Sigmoid colon (tissue), 7 donors: ENCODE results near the gene FSD2. TPM values are rescaled to one million over a fixed set of nuclear protein-coding genes. Genes with fewer than 3 reads are reported as not detected.
"Not testable (repeated sequence)": the region's sequence is repeated elsewhere in the genome, so short reads cannot be mapped to it uniquely, and the experiment has no call there.

Source experiments
- DNase-seq: peaks from one replicate; pipeline ENCODE4 v3.0.0-alpha.2; 2019
- H3K27ac ChIP-seq, 4 donors: fragments of 200-600 bp; sonication (generic); one replicate each; pipeline ENCODE4 v1.5.1; 2016 to 2019; ENCODE audit warnings: mild to moderate bottlenecking in 1 of 4
- H3K27me3 ChIP-seq, 3 donors: fragments of 200-600 bp; sonication (generic); one replicate each; pipeline ENCODE4 v1.5.1; 2019; ENCODE audit warnings: mild to moderate bottlenecking in 1 of 3
- H3K36me3 ChIP-seq, 4 donors: fragments of 200-600 bp; sonication (generic); one replicate each; pipeline ENCODE4 v1.5.1; 2016 to 2019
- H3K4me1 ChIP-seq, 4 donors: fragments of 200-600 bp; sonication (generic); one replicate each; pipeline ENCODE4 v1.5.1; 2017 to 2019
- H3K4me3 ChIP-seq, 4 donors: fragments of 200-600 bp; sonication (generic); one replicate each; pipeline ENCODE4 v1.5.1; 2017 to 2019; ENCODE audit warnings: mild to moderate bottlenecking in 2 of 4, moderate library complexity in 1 of 4
- H3K9me3 ChIP-seq, 4 donors: fragments of 200-600 bp in 3 of 4; sonication (generic) in 3 of 4; one replicate each; pipeline versions ENCODE4 v1.5.1 to v1.6.1; 2013 to 2019
- EP300 ChIP-seq, 4 donors: sonication (generic); formaldehyde crosslinking; IDR thresholded peaks; one replicate each; pipeline ENCODE4 v1.6.1; 2017; ENCODE audit warnings: antibody characterized with exemption in 4 of 4
- POLR2A ChIP-seq, 2 donors: fragments of 450-650 bp; IDR thresholded peaks; one replicate each; pipeline ENCODE4 v1.6.1; 2016; ENCODE audit warnings: antibody characterized with exemption in 2 of 2, mild to moderate bottlenecking in 2 of 2, moderate library complexity in 2 of 2
- POLR2AphosphoS5 ChIP-seq, 4 donors: sonication (generic); formaldehyde crosslinking; IDR thresholded peaks; one replicate each; pipeline ENCODE4 v1.6.1; 2017; ENCODE audit warnings: antibody characterized with exemption in 4 of 4
- whole genome bisulfite sequencing, 2 donors: extraction: QIAGEN DNeasy Blood & Tissue Kit; methylation state at CpG; one replicate each; pipeline ENCODE4 v1.1.7; 2013; 5-methylcytosine and 5-hydroxymethylcytosine counted together
- intact Hi-C: fragments of 100-400 bp; cut with DNase I; formaldehyde crosslinking; loops from one replicate; pipeline ENCODE4 v1.15.1; 2023
- polyA plus RNA-seq, 3 donors: library from polyadenylated mRNA; stranded (reverse); fragments of 200-250 nt; gene quantifications; one replicate each; pipeline ENCODE4 v1.2.3, GENCODE V29; 2013
- total RNA-seq, 4 donors: library from RNA; depleted of rRNA; stranded (reverse); fragments of >200 nt; gene quantifications; one replicate each; pipeline ENCODE4 v1.1.0, GENCODE V29; 2016
- TF ChIP-seq, protein P1 (sequence below), 4 experiments: fragments of 450-650 bp in 3 of 4; fragments of 200-600 bp in 1 of 4; IDR thresholded peaks; one replicate each; pipeline ENCODE4 v1.5.1; 2016 to 2019; ENCODE audit warnings: antibody characterized with exemption in 4 of 4, mild to moderate bottlenecking in 3 of 4, moderate library complexity in 2 of 4
- donor health status: healthy with polysubstance abuse.
- donor health status: Bipolar disorder and iron deficiency.
- donor health status: healthy.

FSD2 gene
- total and polyA plus RNA-seq, 7 donors, result not detected

DNA sequence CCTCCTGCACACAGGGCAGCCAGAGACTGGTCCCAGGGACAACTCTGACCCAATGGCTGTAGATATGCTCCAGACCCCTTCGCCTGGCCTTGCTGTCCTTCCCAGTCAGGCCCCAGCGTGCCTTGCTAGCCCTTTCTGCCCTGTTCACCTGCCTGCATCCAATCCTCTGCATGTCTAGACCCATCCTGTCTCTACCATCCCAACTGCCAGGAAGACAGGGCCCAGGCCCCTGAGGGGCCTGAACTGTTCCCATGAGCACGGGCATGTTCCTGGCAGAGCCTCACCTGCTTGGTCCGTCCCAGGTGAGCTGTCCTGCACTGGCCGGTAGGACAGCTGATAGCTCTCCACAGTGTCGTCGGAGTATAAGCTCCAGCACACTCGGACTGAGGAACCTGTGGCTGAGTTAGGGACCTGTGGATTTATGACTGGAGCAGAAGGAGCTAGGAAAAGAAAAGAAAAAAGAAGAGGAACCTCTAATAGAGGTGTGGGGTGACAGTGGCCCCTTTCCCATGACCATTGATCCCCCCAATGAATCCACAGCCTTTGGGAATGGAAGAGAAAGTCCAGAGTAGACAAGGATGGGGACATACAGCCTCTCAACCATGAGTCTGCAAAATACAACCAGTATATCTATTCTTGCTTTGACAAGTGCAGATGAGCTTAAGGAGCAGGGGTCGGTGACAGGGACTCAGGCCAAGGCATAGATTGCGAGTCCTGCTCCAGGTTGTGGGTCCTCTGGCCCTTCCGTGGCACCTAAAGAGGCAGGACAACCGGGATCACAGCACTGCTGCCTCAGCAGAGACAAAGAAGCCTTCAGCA is 33.9 kb downstream of the FSD2 start:
- TF ChIP-seq EP300 (IDR thresholded peaks at IDR 0.05) (no peak), POLR2A (IDR thresholded peaks at IDR 0.05) (no peak), POLR2AphosphoS5 (IDR thresholded peaks at IDR 0.05) (no peak)
- TF ChIP-seq, protein P1, sequence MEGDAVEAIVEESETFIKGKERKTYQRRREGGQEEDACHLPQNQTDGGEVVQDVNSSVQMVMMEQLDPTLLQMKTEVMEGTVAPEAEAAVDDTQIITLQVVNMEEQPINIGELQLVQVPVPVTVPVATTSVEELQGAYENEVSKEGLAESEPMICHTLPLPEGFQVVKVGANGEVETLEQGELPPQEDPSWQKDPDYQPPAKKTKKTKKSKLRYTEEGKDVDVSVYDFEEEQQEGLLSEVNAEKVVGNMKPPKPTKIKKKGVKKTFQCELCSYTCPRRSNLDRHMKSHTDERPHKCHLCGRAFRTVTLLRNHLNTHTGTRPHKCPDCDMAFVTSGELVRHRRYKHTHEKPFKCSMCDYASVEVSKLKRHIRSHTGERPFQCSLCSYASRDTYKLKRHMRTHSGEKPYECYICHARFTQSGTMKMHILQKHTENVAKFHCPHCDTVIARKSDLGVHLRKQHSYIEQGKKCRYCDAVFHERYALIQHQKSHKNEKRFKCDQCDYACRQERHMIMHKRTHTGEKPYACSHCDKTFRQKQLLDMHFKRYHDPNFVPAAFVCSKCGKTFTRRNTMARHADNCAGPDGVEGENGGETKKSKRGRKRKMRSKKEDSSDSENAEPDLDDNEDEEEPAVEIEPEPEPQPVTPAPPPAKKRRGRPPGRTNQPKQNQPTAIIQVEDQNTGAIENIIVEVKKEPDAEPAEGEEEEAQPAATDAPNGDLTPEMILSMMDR (IDR thresholded peaks at IDR 0.05), result no peak
- no peaks in the 10 kb centered on the region for H3K36me3 ChIP-seq
- DNase-seq, result no peak
- WGBS, 2 donors, result 90 to 91% methylated on average over 12 of the region's 12 CpGs
- no peak overlapping the region for H3K4me3 ChIP-seq
- H3K27ac ChIP-seq, result no peak overlapping the region
- no peaks in the 10 kb centered on the region for H3K4me1 ChIP-seq
- H3K27me3 ChIP-seq, result no peaks in the 10 kb centered on the region
- intact Hi-C loops, result no loop called here
- H3K9me3 ChIP-seq, result no peaks in the 10 kb centered on the region

DNA sequence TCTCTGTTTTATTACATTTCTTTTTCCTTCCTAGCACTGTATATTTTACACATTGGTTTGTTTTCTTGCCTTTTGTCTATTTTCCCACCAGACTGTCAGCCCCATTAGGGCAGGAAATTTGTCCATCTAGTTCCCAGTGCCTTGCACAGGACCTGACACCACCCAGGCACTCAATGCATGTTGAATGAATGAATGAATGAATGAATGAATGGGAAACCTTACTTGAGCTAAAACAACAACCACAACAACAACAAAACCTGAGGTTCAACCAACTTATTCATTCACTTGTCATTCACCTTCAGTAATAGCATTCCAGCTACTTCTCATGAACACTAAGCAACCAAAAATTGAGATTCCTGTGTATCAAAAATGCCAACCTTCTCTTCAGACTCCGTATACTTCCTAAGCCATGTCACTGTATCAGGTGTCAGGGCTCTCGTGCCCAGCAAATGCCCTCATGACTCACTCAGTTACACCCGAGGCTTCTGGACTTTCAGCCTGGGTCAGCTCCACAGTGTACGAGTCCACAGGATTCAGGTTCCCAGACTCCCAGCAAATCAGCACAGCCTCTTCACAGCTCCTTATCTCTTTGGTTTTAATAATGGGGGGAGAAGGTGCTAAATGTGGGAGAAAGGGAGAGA is 37.3 kb downstream of the FSD2 start:
- peaks cover 0 to 16% (median 0%) of the 10 kb centered on the region in 4 donors for H3K36me3 ChIP-seq
- intact Hi-C loops, result no loop called here
- H3K27ac ChIP-seq, result no peak overlapping the region
- H3K27me3 ChIP-seq, result no peaks in the 10 kb centered on the region
- H3K4me1 ChIP-seq, result no peaks in the 10 kb centered on the region
- no peaks in the 10 kb centered on the region for H3K9me3 ChIP-seq
- no peak overlapping the region for H3K4me3 ChIP-seq
- WGBS, 2 donors, result 77 to 86% methylated on average over 4 of the region's 4 CpGs
- TF ChIP-seq, protein P1 (IDR thresholded peaks at IDR 0.05), result no peak
- TF ChIP-seq EP300 (IDR thresholded peaks at IDR 0.05) (no peak), POLR2A (IDR thresholded peaks at IDR 0.05) (no peak)
- DNase-seq, result no peak

DNA sequence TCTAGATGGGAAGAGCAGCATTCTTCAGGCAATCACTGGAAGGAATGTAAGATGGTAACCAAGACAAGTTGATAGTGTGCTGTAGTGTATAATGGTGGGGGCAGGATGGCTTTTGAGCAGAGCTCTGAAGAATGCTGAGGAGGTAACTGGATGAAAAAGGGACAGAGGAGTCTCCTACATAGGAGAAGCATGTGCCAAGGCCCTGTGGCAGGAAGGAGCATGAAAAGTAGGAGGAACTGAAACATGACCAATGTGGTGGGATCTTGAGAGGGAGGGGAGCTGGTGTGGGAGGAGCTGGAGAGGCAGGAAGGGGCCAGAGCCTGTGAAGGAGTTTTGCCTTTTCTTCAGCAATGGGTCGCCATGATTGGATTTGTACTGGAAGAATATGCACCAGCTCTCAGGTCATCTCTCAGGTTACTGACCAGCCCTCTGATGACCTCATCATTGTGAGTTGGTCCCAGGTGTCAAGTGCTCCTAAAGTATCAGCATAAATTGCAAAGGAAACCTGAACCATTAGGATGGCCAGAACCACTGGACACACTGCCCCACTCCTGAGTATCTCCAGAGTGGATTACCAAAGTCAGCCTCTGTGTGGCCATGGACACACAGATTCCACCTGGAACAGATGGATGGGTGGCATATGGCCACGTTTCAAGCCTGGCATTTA is 38.6 kb downstream of the FSD2 start:
- no peak for DNase-seq
- Histone ChIP-seq H3K4me3 (no peak overlapping the region), H3K4me1 (no peaks in the 10 kb centered on the region), H3K27me3 (no peaks in the 10 kb centered on the region), H3K9me3 (no peaks in the 10 kb centered on the region), H3K36me3 (peaks cover 0 to 16% (median 0%) of the 10 kb centered on the region in 4 donors), H3K27ac (no peak overlapping the region)
- intact Hi-C loops, result no loop called here
- WGBS, 2 donors, result 84 to 89% methylated on average over 2 of the region's 2 CpGs
- no peak for TF ChIP-seq EP300 (IDR thresholded peaks at IDR 0.05)
- no peak for TF ChIP-seq POLR2AphosphoS5 (IDR thresholded peaks at IDR 0.05)
- TF ChIP-seq POLR2A (IDR thresholded peaks at IDR 0.05), result no peak
- TF ChIP-seq, protein P1 (IDR thresholded peaks at IDR 0.05), result no peak

DNA sequence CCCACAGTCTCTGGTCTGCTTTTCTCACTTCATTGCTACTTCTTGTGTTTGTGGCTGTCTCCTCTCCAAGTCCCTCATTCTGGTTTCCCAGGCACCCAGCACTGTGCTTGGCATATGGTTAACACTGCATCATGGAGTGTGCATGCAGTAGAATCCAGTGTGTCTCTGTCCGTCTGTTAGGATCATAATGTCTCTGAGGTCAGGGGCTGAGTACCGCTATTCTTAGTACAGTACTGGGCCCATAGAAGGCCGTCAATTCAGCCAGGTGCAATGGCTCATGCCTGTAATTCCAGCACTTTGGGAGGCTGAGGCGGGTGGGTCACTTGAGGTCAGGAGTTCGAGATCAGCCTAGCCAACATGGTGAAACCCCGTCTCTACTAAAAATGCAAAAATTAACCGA is 39.7 kb downstream of the FSD2 start:
- H3K4me1 ChIP-seq, DNase-seq, intact Hi-C loops, H3K27me3 ChIP-seq, H3K27ac ChIP-seq, H3K9me3 ChIP-seq, H3K4me3 ChIP-seq: not testable (repeated sequence)
- 92 to 94% methylated on average over 7 of the region's 7 CpGs for WGBS, 2 donors
- peaks cover 0 to 16% (median 0%) of the 10 kb centered on the region in 4 donors for H3K36me3 ChIP-seq

DNA sequence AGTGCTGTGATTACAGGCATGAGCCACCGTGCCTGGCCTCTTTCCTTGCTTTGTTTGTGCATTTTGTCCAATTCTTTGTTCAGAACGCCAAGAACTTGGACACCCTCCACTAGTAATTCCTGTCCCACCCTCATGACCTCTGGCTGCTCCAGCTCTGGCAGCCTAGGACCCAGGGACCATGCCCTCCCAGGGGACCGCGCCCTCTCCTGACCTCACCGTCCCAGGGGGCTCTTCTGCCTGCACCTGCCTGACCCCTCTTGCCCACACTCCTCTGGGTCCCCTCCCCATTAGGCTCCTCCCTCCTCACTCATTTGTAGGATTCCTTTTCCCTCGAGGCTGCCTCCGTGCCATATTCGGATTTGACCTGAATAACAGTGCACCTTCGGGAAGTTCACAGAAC is 41.1 kb downstream of the FSD2 start:
- 90 to 91% methylated on average over 9 of the region's 9 CpGs for WGBS, 2 donors
- no peak overlapping the region for H3K27ac ChIP-seq
- DNase-seq, result no peak

More for the DNA sequence above, 41.1 kb downstream of the FSD2 start:
- no peaks in the 10 kb centered on the region for H3K27me3 ChIP-seq
- H3K9me3 ChIP-seq, result no peaks in the 10 kb centered on the region
- H3K36me3 ChIP-seq, result peaks cover 0 to 22% (median 0%) of the 10 kb centered on the region in 4 donors
- TF ChIP-seq POLR2AphosphoS5 (IDR thresholded peaks at IDR 0.05) (no peak), POLR2A (IDR thresholded peaks at IDR 0.05) (no peak), EP300 (IDR thresholded peaks at IDR 0.05) (no peak)
- TF ChIP-seq, protein P1 (IDR thresholded peaks at IDR 0.05), result no peak
- H3K4me3 ChIP-seq, result no peak overlapping the region
- intact Hi-C loops, result no loop called here
- H3K4me1 ChIP-seq, result no peaks in the 10 kb centered on the region
